Glomerular endothelial cell (primary cell): ENCODE results near the gene IRAK3. TPM values are rescaled to one million over a fixed set of nuclear protein-coding genes. Genes with fewer than 3 reads are reported as not detected.
"Not testable (repeated sequence)": the region's sequence is repeated elsewhere in the genome, so short reads cannot be mapped to it uniquely, and the experiment has no call there.

Experiments used
- DNase-seq: peaks from one replicate; pipeline ENCODE4 v3.0.0-alpha.2; 2011; ENCODE audit warnings: low read depth, low spot score; ENCODE audit errors: extremely low read depth
- total RNA-seq: library from RNA; depleted of rRNA; stranded (reverse); fragments of >200 nt; gene quantifications from 2 replicates; pipeline ENCODE4 v1.2.3, GENCODE V29; 2015

Gene IRAK3
- total RNA-seq, 1 donor from 2014 or later = 5.0 TPM

GRCh38 chr12:66301944-66302826, 113.2 kb downstream of the IRAK3 start, which contains the start of gene HELB:
Gene HELB (plus strand): TSS chr12:66302493. CDS start chr12:66302604, 111 bp downstream.
- peak; percentile 71 for DNase-seq

DNA sequence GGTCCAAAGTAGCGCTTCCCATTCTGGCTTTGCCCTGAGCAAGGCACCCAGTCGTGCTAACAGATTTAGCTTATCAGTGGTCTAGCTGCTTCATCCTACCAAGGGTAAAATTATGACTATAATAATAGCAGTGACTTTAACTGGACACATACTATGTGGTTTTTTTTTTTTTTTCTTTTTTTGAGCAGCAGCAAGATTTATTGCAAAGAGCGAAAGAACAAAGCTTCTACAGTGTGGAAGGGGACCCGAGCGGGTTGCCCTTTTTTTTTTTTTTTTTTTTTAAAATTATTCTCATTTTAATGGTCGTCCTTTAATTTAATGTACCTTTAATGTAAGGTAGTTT, 113.8 kb downstream of the IRAK3 start:
- no peak for DNase-seq

- DNase-seq = not testable (repeated sequence)
Observed at GRCh38 chr12:66303316-66303804, 114.3 kb downstream of the IRAK3 start.

Other genes with a start within 250 kb of the IRAK3 start
- 9.2 and 13.9 TPM in 2 replicates for gene LLPH, start 58.5 kb upstream of the IRAK3 start, total RNA-seq
- 99.6 and 112 TPM in 2 replicates for gene TMBIM4, start 19.2 kb upstream of the IRAK3 start, total RNA-seq
- 1.5 and 2.7 TPM in 2 replicates for gene HELB, start 113.3 kb downstream of the IRAK3 start, total RNA-seq